GM03348 (cell line): ENCODE measurements around the gene ARHGEF28.

ENCODE experiments used
- DNase-seq: peaks from one replicate; pipeline ENCODE4 v3.0.0; 2012; ENCODE audit warnings: low spot score

ARHGEF28 gene, protein sequence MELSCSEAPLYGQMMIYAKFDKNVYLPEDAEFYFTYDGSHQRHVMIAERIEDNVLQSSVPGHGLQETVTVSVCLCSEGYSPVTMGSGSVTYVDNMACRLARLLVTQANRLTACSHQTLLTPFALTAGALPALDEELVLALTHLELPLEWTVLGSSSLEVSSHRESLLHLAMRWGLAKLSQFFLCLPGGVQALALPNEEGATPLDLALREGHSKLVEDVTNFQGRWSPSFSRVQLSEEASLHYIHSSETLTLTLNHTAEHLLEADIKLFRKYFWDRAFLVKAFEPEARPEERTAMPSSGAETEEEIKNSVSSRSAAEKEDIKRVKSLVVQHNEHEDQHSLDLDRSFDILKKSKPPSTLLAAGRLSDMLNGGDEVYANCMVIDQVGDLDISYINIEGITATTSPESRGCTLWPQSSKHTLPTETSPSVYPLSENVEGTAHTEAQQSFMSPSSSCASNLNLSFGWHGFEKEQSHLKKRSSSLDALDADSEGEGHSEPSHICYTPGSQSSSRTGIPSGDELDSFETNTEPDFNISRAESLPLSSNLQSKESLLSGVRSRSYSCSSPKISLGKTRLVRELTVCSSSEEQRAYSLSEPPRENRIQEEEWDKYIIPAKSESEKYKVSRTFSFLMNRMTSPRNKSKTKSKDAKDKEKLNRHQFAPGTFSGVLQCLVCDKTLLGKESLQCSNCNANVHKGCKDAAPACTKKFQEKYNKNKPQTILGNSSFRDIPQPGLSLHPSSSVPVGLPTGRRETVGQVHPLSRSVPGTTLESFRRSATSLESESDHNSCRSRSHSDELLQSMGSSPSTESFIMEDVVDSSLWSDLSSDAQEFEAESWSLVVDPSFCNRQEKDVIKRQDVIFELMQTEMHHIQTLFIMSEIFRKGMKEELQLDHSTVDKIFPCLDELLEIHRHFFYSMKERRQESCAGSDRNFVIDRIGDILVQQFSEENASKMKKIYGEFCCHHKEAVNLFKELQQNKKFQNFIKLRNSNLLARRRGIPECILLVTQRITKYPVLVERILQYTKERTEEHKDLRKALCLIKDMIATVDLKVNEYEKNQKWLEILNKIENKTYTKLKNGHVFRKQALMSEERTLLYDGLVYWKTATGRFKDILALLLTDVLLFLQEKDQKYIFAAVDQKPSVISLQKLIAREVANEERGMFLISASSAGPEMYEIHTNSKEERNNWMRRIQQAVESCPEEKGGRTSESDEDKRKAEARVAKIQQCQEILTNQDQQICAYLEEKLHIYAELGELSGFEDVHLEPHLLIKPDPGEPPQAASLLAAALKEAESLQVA (N-terminal part only)

DNA sequence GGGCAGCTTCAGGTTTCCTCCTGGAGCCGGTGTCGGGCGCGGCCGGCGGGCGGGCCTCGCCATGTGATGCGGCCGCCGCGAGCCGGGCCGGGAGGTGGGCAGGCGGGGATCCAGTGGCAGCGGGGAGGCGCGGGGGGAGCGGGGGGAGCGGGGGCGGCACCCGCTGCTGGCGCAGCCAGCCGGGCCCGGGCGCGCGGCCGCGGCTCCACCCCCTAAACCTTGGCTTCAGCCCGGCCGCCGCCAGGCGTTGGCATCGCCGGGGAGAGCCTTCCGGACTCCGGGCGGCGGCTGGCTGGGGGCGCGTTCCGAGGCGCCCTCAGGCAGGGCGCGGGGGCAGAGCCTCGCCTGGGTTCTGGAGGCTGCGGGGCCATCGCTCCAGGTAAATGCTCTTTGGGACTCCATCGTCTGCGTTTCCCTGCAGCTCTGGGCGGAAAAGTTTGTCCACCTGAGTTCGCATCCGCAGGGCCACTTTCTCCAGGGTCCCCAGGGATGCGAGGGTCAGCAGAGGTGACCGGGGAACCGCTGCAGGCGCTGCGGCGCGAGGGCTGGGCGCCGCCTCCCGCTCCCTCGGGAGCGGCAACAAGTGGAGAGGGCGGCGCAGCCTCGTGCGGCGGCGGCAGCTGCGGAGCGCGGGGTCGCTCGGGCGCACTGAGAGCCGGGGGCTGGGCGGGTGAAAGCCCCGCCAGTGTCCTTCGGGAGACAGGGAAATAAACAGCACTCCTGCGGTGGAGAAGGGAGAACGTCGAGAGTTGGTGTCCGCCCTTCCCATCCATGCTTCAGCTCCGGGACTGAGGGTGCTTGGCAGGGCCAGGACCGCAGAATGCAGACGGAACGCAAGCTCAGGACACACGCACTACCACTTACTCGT, at the start of gene ARHGEF28:
Gene ARHGEF28 (plus strand): TSS at position 253 of the 868 bp plus-strand sequence. CDS start 58,656 bp downstream, outside the sequence.
- peak; percentile 94 for DNase-seq

DNA sequence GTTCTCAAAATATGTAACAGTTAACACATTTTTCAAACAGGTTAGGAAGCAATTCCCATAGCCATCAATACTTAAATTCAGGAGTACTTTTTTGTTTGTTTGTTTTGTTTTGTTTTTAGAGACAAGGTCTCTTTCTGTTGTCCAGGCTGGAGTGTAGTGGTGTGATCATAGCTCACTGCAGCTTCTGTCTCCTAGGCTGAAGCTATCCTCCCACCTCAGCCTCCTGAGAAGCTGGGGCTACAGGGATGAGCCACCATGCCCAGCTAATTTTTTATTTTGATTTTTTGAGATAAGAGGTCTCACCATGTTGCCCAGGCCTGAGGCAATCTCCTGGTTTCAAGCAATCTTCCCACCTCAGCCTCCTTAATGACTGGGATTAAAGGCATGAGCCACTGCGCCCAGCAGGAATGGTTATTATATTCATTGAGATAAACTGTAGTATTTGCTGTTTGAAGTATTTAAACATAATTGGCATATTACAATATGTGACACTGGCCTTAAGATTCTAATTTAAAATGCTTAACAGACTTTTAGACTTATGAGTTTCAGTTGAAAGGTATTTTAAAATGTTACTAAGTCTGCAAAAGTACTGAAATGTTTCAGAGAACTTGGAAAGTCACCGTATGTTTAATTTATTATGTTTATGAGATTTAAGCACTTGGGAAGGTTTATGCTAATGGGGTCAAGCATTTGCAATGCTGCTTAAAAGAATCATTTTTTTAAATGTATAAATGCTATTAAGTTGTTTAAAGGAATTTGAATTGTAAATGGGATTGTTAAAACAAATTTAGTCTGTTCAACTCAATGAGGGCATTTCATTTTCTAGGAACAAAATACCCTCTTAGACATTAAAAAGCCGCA, 43.5 kb upstream of the ARHGEF28 start:
- DNase-seq: no peak

GRCh38 chr5:73587923-73588322, 38.1 kb upstream of the ARHGEF28 start:
- no peak for DNase-seq

- DNase-seq: peak; percentile 79
Measured at GRCh38 chr5:73591102-73591695, 34.8 kb upstream of the ARHGEF28 start.

DNA sequence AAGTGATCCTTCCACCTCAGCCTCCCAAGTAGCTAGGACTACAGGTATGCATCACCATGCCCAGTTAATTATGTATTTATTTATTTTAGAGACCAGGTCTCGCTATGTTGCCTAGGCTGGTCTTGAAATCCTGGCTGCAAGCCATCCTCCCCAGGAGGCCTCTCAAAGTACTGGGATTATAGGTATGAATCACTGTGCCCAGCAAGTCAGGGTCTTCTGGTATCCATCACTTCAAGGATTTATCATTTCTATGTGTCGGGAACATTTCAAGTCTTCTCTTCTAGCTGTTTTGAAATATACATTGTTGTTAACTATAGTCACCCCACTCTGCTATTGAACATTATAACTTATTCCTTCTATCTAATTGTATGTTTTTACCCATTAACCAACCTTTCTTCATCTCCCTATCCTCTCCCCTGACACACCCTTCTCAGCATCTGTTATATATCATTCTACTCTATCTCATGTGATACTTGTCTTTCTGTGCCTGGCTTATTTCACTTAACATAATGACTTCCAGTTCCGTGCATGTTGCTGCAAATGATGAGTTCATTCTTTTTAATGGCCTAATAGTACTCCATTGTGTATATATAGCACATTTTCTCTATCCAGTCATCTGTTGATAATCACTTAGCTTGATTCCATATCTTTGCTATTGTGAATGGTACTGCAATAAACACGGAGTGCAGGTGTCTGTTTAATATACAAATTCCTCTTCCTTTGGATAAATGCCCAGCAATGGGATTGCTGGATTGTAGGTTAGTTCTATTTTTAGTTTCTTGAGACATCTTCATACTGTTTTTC, 34.1 kb upstream of the ARHGEF28 start:
- DNase-seq: no peak

DNA sequence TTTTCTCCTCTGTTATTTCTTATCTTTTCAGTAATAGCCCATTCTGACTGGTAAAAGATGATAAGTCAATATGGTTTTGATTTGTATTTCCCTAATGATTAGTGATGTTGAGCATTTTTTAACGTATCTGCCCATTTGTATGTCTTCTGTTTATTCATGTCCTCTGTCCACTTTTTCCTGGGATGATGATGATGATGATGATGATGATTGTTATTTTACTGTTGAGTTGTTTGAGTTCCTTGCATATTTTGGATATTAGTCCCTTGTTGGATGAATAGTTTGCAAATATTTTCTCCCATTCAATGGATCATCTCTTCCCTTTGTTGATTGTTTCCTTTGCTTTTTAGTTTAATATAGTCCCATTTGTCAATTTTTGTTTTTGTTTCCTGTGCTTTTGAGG, 33.4 kb upstream of the ARHGEF28 start:
- peak; percentile 9 for DNase-seq

DNA sequence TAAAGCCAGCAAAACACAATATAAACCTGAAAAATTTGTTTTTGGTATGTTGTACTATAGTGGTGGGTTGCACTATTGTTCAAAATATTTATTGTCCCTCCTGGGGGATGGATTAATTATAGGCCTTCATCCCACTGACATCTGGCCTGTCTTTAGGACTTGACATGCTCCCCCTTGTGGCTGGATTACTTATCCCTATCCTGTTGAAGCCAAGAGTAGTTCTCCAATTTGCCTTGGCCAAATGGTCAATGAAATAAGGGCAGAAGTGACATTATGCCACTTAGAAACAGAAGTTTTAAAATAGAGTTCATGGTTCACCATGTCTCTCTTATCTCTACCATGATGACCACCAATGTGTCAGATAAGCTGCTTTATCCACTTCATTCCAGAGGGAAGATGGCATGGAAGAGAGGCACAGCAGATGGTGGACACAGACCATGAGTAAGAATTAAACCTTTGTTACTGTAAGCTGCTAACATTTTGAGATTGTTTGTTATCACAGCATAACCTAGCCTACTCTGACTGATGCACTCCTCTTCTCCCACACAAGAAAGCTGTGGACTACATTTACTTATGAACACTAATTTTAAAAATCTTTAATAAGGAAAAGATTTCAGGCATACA, 29.2 kb upstream of the ARHGEF28 start:
- DNase-seq: no peak

GRCh38 chr5:73599380-73599779, 26.6 kb upstream of the ARHGEF28 start:
- DNase-seq: no peak

GRCh38 chr5:73603998-73604397, 22.0 kb upstream of the ARHGEF28 start:
- no peak for DNase-seq

DNA sequence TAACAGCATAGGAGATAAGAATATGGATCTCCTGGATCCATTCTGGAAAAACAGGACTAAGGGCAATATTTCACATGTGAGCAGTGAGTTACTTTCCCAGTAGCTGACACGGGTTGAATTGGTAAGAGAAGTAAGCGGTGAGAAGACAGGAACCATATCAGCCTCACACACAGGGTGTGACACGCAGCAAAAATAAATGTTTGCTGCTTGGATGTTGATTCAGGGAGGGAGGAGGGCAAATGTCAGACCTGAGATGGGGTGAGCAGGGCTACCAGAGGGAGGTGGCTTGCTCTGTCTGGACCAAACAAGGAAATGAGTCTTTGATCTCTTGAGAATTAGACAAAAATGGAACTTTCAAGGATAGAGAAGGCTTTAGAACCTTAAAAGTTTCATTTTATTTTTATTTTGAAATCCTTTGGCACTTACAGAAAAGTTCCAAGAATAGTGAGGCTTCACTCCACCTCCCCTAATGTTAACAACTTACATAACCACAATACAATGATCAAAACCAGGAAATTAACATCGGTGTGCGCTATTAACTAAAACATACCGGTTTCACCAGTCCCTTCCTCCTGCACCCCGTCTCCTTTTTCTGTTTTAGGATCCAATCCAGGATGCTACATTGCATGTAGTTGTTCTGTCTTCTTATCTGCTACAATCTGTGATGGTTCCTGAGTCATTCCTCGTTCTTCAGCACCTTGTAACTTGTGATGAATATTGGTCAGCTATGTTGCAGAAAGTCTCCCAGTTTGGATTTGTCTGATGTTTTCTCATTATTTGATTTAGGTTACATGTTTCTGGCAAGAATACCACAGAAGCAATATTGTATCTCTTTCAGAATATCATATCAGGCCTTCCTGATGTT, 20.5 kb upstream of the ARHGEF28 start:
- DNase-seq: peak; percentile 12

DNA sequence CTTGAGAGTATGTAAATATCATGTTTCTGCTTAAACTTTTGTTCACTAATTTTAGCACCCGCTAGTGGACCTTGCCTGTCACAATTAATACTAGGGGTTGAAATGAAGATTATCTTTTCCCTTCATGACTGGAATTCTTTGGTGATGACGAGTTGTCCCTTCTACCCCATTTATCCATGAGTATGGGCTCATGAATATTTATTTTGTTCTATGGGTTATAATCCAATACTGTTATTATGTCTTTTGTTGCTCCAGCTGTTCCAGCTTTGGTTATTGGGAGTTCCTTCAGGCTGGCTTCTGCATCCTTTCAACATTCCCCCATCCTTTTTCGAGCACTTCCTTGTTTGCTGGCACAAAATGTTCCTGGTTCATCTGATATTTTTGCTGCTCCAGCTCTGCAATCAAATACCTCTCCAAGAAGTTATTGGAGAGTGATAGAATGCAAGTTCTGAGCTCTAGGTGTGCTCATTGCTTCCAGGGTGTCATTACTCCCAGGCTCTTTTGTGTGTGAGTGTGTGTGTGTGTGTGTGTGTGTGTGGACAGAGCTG, 19.7 kb upstream of the ARHGEF28 start:
- no peak for DNase-seq

GRCh38 chr5:73607228-73607627, 18.8 kb upstream of the ARHGEF28 start:
- no peak for DNase-seq

- DNase-seq: no peak
Measured at GRCh38 chr5:73612799-73613198, 13.2 kb upstream of the ARHGEF28 start.

- no peak for DNase-seq
Measured at GRCh38 chr5:73615085-73615484, 10.9 kb upstream of the ARHGEF28 start.

DNA sequence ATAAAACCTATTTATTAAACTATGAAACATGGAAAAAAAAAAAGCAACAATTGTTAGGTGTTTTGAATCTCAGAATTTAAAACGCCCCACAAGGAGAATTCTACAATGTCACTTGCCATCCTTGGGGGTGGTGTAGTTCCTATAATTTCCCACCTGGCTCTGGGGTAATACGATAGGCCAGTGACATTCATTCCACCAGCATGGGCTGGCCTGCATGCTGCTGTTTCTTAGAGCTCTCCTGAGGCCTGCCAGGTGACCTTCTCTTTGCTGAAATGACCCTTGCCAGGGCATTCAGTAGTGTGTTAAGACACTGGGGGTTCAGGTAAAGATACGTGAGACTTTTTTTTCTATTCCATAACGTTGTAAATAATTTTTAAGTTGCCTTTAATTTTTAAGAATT, 10.0 kb upstream of the ARHGEF28 start:
- DNase-seq: no peak

DNA sequence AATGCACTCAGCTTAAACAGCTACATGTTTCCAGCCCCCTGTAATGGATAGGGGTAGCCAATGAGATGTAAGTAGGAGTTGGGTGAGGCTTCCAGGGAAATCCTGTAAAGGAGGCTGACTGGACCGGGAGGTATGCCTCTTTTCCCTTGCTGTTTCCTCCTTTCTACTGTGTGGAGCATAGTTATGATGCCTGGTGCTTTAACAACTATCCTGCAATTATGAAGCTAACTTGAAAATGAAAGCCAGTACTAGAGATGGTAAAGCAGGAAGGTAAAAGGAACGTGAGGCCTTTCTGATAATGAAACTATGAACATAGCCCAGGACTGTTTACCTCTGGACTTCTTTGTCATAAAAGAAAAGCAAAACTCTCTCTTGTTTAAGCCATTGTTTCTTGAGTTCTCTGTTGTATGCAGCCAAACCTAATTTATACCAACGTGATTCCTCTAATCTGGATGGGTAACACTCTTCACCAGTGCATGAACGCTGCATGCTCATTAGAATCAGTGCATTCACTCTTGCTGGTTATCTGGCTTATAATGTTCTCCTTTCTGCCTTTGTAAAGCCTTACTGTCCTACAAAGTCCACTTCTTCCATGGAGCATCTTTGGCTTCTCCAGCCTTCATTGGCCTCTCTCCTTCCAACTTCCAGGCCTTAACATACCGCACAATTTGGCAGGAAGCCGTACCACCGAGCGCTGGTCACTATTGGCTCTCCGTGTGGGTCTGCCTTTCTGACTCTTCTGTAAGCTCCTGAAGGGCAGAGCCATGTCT, 8.3 kb upstream of the ARHGEF28 start:
- peak; percentile 45 for DNase-seq
